Peyer's patch (tissue), 4 donors: ENCODE results near the gene SLC16A2. TPM values are rescaled to one million over a fixed set of nuclear protein-coding genes. Genes with fewer than 3 reads are reported as not detected.
"Not testable (repeated sequence)": the region's sequence is repeated elsewhere in the genome, so short reads cannot be mapped to it uniquely, and the experiment has no call there.

Source experiments
- DNase-seq, 3 donors: peaks; one replicate each; pipeline ENCODE4 v3.0.0-alpha.2; 2017 to 2019
- H3K27ac ChIP-seq, 4 donors: fragments of 200-600 bp; sonication (generic); one replicate each; pipeline ENCODE4 v1.5.1; 2016 to 2019
- H3K27me3 ChIP-seq, 2 donors: fragments of 200-600 bp; sonication (generic); one replicate each; pipeline ENCODE4 v1.5.1; 2019
- H3K36me3 ChIP-seq, 3 donors: fragments of 200-600 bp; sonication (generic); one replicate each; pipeline ENCODE4 v1.5.1; 2016 to 2019
- H3K4me1 ChIP-seq, 4 donors: fragments of 200-600 bp; sonication (generic); one replicate each; pipeline ENCODE4 v1.5.1; 2016 to 2019
- H3K4me3 ChIP-seq, 4 donors: fragments of 200-600 bp; sonication (generic); 1 replicate in 3 of 4; 2 replicates in 1 of 4; pipeline ENCODE4 v1.5.1; 2016 to 2019; ENCODE audit warnings: mild to moderate bottlenecking in 1 of 4
- H3K9me3 ChIP-seq, 4 donors: fragments of 200-600 bp; sonication (generic); one replicate each; pipeline ENCODE4 v1.5.1; 2016 to 2019; ENCODE audit warnings: mild to moderate bottlenecking in 1 of 4
- CTCF ChIP-seq, 6 experiments: fragments of 450-650 bp in 4 of 6; fragments of 200-600 bp in 2 of 6; sonication (generic) in 1 of 6; IDR thresholded peaks; one replicate each; pipeline ENCODE4 v1.5.1; 2017 to 2019; ENCODE audit warnings: antibody characterized with exemption in 6 of 6, mild to moderate bottlenecking in 3 of 6, moderate library complexity in 1 of 6
- POLR2A ChIP-seq, 2 donors: fragments of 450-650 bp; IDR thresholded peaks; one replicate each; pipeline ENCODE4 v1.5.1; 2017; ENCODE audit warnings: antibody characterized with exemption in 2 of 2, mild to moderate bottlenecking in 2 of 2, moderate library complexity in 2 of 2
- total RNA-seq, 4 donors: library from RNA; depleted of rRNA; stranded (reverse); fragments of >200 nt; gene quantifications; one replicate each; pipeline ENCODE4 v1.1.0, GENCODE V29; 2016

Gene SLC16A2
- total RNA-seq, 4 donors from 2014 or later: 0.18 to 2.5 (median 1.8) TPM

- Histone ChIP-seq H3K27ac (no peak overlapping the region), H3K36me3 (no peaks in the 10 kb centered on the region), H3K4me3 (no peak overlapping the region), H3K9me3 (no peaks in the 10 kb centered on the region), H3K27me3 (no peaks in the 10 kb centered on the region), H3K4me1 (no peaks in the 10 kb centered on the region)
- TF ChIP-seq CTCF (IDR thresholded peaks at IDR 0.05): no peak
- TF ChIP-seq POLR2A (IDR thresholded peaks at IDR 0.05): no peak
- no peak for DNase-seq
These were observed 30.3 kb downstream of the SLC16A2 start for GRCh38 chrX:74451450-74452198.

GRCh38 chrX:74452199-74452481, 30.8 kb downstream of the SLC16A2 start:
- no peak for DNase-seq
- H3K36me3 ChIP-seq: no peaks in the 10 kb centered on the region
- no peak overlapping the region for H3K4me3 ChIP-seq
- H3K27ac ChIP-seq: no peak overlapping the region
- H3K4me1 ChIP-seq: no peaks in the 10 kb centered on the region
- no peaks in the 10 kb centered on the region for H3K27me3 ChIP-seq
- no peaks in the 10 kb centered on the region for H3K9me3 ChIP-seq
- no peak for TF ChIP-seq CTCF (IDR thresholded peaks at IDR 0.05)
- no peak for TF ChIP-seq POLR2A (IDR thresholded peaks at IDR 0.05)

- Histone ChIP-seq H3K27me3 (no peaks in the 10 kb centered on the region), H3K4me3 (no peak overlapping the region), H3K27ac (no peak overlapping the region), H3K36me3 (no peaks in the 10 kb centered on the region), H3K4me1 (no peaks in the 10 kb centered on the region), H3K9me3 (no peaks in the 10 kb centered on the region)
- DNase-seq: no peak
- TF ChIP-seq CTCF (IDR thresholded peaks at IDR 0.05): no peak
- TF ChIP-seq POLR2A (IDR thresholded peaks at IDR 0.05): no peak
These were observed 31.9 kb downstream of the SLC16A2 start for GRCh38 chrX:74453178-74453577.

- not testable (repeated sequence) for H3K27me3 ChIP-seq, H3K4me1 ChIP-seq, H3K27ac ChIP-seq, H3K4me3 ChIP-seq, H3K36me3 ChIP-seq, DNase-seq, H3K9me3 ChIP-seq
These were observed 32.9 kb downstream of the SLC16A2 start for GRCh38 chrX:74454233-74454632.

GRCh38 chrX:74458736-74459135, 37.4 kb downstream of the SLC16A2 start:
- DNase-seq: no peak

GRCh38 chrX:74461384-74461783, 40.1 kb downstream of the SLC16A2 start:
- Histone ChIP-seq H3K36me3 (no peaks in the 10 kb centered on the region), H3K4me1 (no peaks in the 10 kb centered on the region), H3K27me3 (no peaks in the 10 kb centered on the region), H3K9me3 (no peaks in the 10 kb centered on the region), H3K4me3 (no peak overlapping the region), H3K27ac (no peak overlapping the region)
- no peak for TF ChIP-seq POLR2A (IDR thresholded peaks at IDR 0.05)
- TF ChIP-seq CTCF (IDR thresholded peaks at IDR 0.05): no peak
- no peak for DNase-seq

More at GRCh38 chrX:74458736-74459135, 37.4 kb downstream of the SLC16A2 start:
- TF ChIP-seq CTCF (IDR thresholded peaks at IDR 0.05) (no peak), POLR2A (IDR thresholded peaks at IDR 0.05) (no peak)
- H3K27ac ChIP-seq: no peak overlapping the region
- H3K36me3 ChIP-seq: no peaks in the 10 kb centered on the region
- no peaks in the 10 kb centered on the region for H3K27me3 ChIP-seq
- H3K4me3 ChIP-seq: no peak overlapping the region
- H3K9me3 ChIP-seq: no peaks in the 10 kb centered on the region
- no peaks in the 10 kb centered on the region for H3K4me1 ChIP-seq
